GM19452 (cell line): Measurements from ENCODE around the gene NSMF.

Experiments used
- ATAC-seq: cut with Tn5 transposase; IDR thresholded peaks from one replicate; pipeline ENCODE4 v1.9.1; 2021; ENCODE audit not compliant: unreplicated experiment

The NSMF gene

GRCh38 chr9:137448602-137448962 lies 10.6 kb downstream of the NSMF start:
- no peak for ATAC-seq

- no peak for ATAC-seq
These were observed 11.2 kb downstream of the NSMF start for GRCh38 chr9:137447722-137448601.

GRCh38 chr9:137446851-137447471 lies 12.2 kb downstream of the NSMF start:
- ATAC-seq = no peak

- ATAC-seq = no peak
These were observed 13.2 kb downstream of the NSMF start for GRCh38 chr9:137445930-137446431.

- peak; percentile 63 for ATAC-seq
These were observed 13.8 kb downstream of the NSMF start for GRCh38 chr9:137445275-137445807.

- ATAC-seq = no peak
These were observed 14.9 kb downstream of the NSMF start for GRCh38 chr9:137444106-137444790.

GRCh38 chr9:137441935-137442321 lies 17.2 kb downstream of the NSMF start:
- ATAC-seq = no peak

GRCh38 chr9:137441289-137441934 lies 17.7 kb downstream of the NSMF start, which contains the start of gene ENTPD8:
Gene ENTPD8, minus strand, starts transcription at chr9:137441357. Its CDS starts 3,072 bp downstream, at chr9:137438285.
- no peak for ATAC-seq

- ATAC-seq = no peak
These were observed 19.9 kb downstream of the NSMF start for GRCh38 chr9:137439158-137439714.

GRCh38 chr9:137438591-137439157 lies 20.5 kb downstream of the NSMF start:
- ATAC-seq = no peak

GRCh38 chr9:137437691-137438590 lies 21.2 kb downstream of the NSMF start:
- ATAC-seq = no peak

GRCh38 chr9:137436761-137437600 lies 22.2 kb downstream of the NSMF start:
- ATAC-seq = no peak

GRCh38 chr9:137435980-137436760 lies 23.0 kb downstream of the NSMF start:
- ATAC-seq = no peak

- no peak for ATAC-seq
These were observed 23.7 kb downstream of the NSMF start for GRCh38 chr9:137435381-137435891.

GRCh38 chr9:137434498-137435380 lies 24.4 kb downstream of the NSMF start:
- ATAC-seq = no peak

GRCh38 chr9:137433916-137434431 lies 25.2 kb downstream of the NSMF start:
- no peak for ATAC-seq
